22Rv1 (cell line): Measurements from ENCODE around the gene TROAP.
"Not testable (repeated sequence)": the region's sequence is repeated elsewhere in the genome, so short reads cannot be mapped to it uniquely, and the experiment has no call there.

Experiments used
- H3K27ac ChIP-seq: fragments of 450-650 bp; 2 replicates; pipeline ENCODE4 v1.5.1; 2017
- ZFX ChIP-seq: fragments of 450-650 bp; IDR thresholded peaks from 2 replicates; pipeline ENCODE4 v1.6.1; 2017; ENCODE audit warnings: antibody characterized with exemption, borderline replicate concordance
- TF ChIP-seq, protein P1 (sequence below): fragments of 450-650 bp; IDR thresholded peaks from 2 replicates; pipeline ENCODE4 v1.5.1; 2017; ENCODE audit warnings: mild to moderate bottlenecking

TROAP gene

DNA sequence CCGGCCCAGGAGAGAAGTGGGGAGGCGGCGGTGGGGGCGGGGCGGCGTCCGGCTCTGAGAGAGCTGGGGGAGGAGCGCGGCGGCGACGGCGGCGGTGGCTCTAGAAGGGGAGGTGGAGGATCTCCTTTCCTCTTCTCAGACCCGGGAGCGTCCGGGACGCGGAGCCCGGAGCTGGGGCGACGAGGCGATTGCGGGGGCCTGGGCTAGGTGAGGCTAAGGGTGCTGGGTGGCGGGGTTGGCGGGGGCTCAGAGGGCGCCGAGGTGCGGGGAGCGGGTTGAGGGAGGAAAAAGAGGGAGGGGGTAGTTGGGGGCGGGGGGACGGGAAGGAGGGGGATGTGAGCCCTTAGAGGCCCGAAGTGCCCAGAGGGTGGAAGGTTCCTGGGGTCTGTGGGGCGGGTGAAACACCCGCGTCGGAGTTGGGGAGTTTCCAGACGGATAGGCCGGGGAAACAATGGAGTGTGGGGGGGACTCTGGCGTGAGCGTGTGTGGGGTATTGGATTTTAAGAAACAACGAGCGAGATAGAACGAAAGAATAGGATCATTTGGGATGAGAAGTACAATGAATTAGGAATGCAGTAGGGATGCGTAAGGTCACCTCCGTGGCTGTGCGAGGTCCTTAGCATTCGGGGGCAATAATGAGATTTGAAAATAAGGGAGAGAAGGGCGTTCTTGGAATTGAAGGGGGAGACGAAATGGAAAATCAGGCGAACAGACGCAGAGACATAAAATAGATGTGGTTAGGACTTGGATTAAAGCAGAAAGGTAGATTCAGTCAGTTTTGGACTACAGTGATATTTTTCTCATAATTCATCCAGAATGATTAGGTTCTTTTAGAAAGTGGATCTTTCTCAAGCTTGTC is 44.6 kb downstream of the TROAP start, which contains the start of gene SPATS2:
Gene SPATS2, plus strand, starts transcription at position 82 of the 859 bp plus-strand sequence. CDS start 93,551 bp downstream, outside the sequence.
- TF ChIP-seq, protein P1, sequence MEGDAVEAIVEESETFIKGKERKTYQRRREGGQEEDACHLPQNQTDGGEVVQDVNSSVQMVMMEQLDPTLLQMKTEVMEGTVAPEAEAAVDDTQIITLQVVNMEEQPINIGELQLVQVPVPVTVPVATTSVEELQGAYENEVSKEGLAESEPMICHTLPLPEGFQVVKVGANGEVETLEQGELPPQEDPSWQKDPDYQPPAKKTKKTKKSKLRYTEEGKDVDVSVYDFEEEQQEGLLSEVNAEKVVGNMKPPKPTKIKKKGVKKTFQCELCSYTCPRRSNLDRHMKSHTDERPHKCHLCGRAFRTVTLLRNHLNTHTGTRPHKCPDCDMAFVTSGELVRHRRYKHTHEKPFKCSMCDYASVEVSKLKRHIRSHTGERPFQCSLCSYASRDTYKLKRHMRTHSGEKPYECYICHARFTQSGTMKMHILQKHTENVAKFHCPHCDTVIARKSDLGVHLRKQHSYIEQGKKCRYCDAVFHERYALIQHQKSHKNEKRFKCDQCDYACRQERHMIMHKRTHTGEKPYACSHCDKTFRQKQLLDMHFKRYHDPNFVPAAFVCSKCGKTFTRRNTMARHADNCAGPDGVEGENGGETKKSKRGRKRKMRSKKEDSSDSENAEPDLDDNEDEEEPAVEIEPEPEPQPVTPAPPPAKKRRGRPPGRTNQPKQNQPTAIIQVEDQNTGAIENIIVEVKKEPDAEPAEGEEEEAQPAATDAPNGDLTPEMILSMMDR, result no peak
- no peak for TF ChIP-seq ZFX
- H3K27ac ChIP-seq, result peak within 1 kb of the TSS; percentile 95

DNA sequence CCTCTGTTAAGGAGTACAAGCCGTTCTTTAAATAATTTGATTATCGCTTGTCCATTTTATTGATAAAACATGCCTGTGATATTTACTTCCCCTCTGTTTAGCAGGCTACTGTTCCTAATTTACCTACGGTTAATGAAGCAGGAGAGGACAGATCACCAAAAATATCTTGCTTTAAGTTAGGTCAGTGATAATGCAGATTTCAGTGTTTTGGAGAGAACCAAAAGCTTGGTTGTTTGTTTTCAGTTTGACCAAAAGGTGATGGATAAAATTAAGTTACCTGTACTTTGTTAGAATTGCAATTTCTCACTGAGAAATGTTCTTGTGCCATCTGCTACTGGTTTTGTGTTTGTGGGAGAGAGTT is 45.2 kb downstream of the TROAP start:
- no peak for TF ChIP-seq ZFX
- TF ChIP-seq, protein P1, result no peak
- peak overlapping the region; percentile 95 for H3K27ac ChIP-seq

DNA sequence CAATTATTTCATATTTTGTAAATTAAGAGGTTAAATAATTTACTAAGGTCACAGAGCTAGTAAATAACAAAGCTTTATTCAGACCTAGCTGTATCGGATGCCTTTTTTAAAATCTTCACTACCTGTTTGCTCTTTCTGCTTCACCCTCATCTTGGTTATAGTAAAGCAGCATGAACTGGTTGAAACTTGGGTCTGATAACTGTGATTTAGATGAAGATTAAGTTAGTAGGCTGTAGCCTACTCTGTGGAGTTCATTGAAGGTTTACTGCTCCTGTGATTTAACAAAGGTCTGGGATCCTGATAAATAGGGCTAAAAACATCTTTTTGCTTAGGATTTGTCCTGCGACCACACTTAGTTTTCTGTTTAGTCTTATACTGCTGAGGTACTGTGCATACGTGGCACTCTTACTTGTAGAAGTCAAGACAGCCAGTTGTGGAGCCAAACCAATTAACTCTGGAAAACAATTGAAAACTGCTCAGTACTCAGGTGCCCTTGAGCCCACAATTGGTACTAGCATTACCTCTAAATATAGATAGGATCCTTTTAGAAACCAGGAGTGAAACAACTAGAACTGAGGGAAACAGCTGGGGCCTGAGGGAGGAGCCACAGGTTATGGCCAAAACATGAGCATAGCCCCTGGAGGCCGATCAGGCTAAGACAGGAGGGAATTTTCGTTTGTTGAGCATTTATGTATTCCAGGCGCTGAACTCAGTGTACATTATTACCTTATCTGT is 46.5 kb downstream of the TROAP start:
- peak overlapping the region; percentile 95 for H3K27ac ChIP-seq

DNA sequence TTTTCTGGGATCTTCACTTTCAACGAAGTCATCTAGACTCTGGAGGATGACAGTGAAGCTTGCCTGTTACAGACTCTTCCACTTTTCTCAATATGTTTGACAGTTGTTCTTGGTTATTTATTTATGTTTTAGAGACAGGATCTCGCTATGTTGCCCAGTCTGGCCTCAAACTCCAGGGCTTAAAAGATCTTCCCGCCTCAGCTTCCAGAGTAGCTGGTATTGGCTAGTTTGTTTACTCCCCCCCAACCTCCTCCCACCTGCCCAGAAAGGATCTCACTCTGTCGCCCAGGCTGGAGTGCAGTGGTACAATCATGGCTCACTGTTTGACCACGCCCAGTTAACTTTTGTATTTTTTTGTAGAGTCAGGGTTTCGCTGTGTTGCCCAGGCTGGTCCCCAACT is 47.5 kb downstream of the TROAP start:
- TF ChIP-seq ZFX, result no peak
- TF ChIP-seq, protein P1, result no peak

More for the DNA sequence above, 46.5 kb downstream of the TROAP start:
- TF ChIP-seq, protein P1, result peak; percentile 45
- no peak for TF ChIP-seq ZFX

DNA sequence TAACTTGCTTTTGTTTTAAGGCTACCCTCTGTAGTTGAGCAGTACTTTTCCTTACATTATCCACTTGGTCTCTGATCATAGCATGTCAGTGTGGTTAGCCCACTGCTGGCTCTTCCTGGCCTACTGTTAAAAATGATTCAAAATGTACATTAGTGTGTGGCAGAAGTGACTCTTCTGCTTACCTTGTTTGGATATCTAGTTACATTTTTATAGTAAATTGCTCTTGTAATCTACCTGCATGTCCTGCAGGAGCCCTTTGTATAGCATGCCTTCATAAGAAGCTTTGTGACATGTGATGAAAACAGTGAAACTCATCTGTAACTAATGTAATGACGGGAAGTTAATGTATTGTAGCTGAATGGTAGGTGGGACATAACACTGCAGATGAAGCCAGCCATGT is 52.4 kb downstream of the TROAP start:
- H3K27ac ChIP-seq, result no peak overlapping the region
- TF ChIP-seq, protein P1, result no peak
- no peak for TF ChIP-seq ZFX

More for the DNA sequence above, 47.5 kb downstream of the TROAP start:
- H3K27ac ChIP-seq, result no peak overlapping the region

DNA sequence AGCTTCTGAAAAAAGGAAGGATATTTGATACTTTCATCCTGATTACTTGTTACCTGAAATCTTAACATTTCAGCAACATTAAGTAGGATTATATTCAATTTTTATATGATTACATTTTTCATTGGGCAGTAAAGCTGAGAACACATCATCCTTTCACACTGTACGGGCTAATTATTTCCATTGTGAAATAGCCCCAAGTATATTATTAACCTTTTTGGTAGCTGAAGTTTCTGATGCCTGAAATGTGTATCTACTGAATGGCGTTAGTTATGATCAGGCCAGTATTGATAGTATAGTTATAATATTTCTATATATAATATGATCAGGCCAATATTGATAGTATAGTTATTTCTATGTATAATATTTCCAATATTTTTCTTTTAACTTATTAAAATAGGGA is 54.3 kb downstream of the TROAP start:
- TF ChIP-seq, protein P1, result no peak
- TF ChIP-seq ZFX, result no peak

DNA sequence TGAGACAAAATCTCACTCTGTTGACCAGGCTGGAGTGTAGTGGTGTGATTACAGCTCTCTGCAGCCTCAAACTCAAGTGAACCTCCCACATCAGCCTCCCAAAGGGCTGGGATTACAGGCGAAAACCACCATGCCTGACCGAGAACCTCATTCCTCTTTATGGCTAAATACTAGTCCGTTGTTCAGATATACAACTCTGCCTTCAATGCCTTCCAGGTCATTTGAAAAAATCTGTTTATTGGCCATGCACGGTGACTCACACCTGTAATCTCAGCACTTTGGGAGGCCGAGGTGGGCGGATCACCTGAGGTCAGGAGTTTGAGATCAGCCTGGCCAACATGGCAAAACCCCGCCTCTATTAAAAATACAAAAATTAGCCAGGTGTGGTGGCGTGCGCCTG is 57.1 kb downstream of the TROAP start:
- not testable (repeated sequence) for H3K27ac ChIP-seq

More for the DNA sequence above, 54.3 kb downstream of the TROAP start:
- H3K27ac ChIP-seq, result no peak overlapping the region
